Keratinocyte (primary cell): ENCODE measurements around the gene GGTLC2. TPM values are rescaled to one million over a fixed set of nuclear protein-coding genes. Genes with fewer than 3 reads are reported as not detected.

Experiments
- DNase-seq: peaks from one replicate; pipeline ENCODE4 v3.0.0-alpha.2; 2011; ENCODE audit warnings: low read depth, missing footprints, low spot score
- FAIRE-seq: peaks from 2 replicates; lab custom pipeline; 2011; peaks lifted over from hg19 to GRCh38; lab: Jason Lieb, UNC
- H2AFZ ChIP-seq: 2 replicates; pipeline ENCODE4 v1.6.0; 2012; ENCODE audit warnings: low read length, control low read depth, inconsistent platforms; ENCODE audit not compliant: control insufficient read depth
- H3K27ac ChIP-seq: 2 replicates; pipeline ENCODE4 v1.5.1; 2011; ENCODE audit warnings: low read length; ENCODE audit not compliant: control insufficient read depth, insufficient read depth
- H3K27me3 ChIP-seq: 3 replicates; pipeline ENCODE4 v1.6.0; 2011; ENCODE audit warnings: low read length; ENCODE audit not compliant: control insufficient read depth, insufficient read depth; ENCODE audit errors: extremely low read depth
- H3K36me3 ChIP-seq, 2 experiments: 2 replicates in 1 of 2; 3 replicates in 1 of 2; pipeline ENCODE4 v1.5.1; 2011; ENCODE audit warnings: low read length in 2 of 2, mild to moderate bottlenecking in 1 of 2; ENCODE audit not compliant: control insufficient read depth in 2 of 2, insufficient read depth in 2 of 2; ENCODE audit errors: extremely low read depth in 1 of 2
- H3K4me1 ChIP-seq: 3 replicates; pipeline ENCODE4 v1.5.1; 2011; ENCODE audit warnings: low read length; ENCODE audit not compliant: control insufficient read depth, insufficient read depth; ENCODE audit errors: extremely low read depth
- H3K4me2 ChIP-seq: 3 replicates; pipeline ENCODE4 v1.6.0; 2011; ENCODE audit warnings: low read depth, low read length; ENCODE audit not compliant: control insufficient read depth, insufficient read depth; ENCODE audit errors: extremely low read depth
- H3K4me3 ChIP-seq, 3 experiments: fragments of 200-600 bp in 1 of 3; sonication (generic) in 1 of 3; 2 replicates in 2 of 3; 3 replicates in 1 of 3; pipeline ENCODE4 v1.5.1; 2011 to 2016; ENCODE audit warnings: low read length in 3 of 3, mild to moderate bottlenecking in 3 of 3, control low read depth in 2 of 3, inconsistent platforms in 1 of 3, low read depth in 1 of 3, mixed read lengths in 1 of 3, mixed run types in 1 of 3, moderate library complexity in 1 of 3; ENCODE audit not compliant: control insufficient read depth in 2 of 3, insufficient read depth in 2 of 3; ENCODE audit errors: extremely low read depth in 1 of 3
- H3K79me2 ChIP-seq: 2 replicates; pipeline ENCODE4 v1.6.0; 2012; ENCODE audit warnings: low read length; ENCODE audit not compliant: control insufficient read depth, insufficient read depth
- H3K9ac ChIP-seq: 3 replicates; pipeline ENCODE4 v1.6.0; 2011; ENCODE audit warnings: low read length; ENCODE audit not compliant: control insufficient read depth, insufficient read depth; ENCODE audit errors: extremely low read depth
- H3K9me1 ChIP-seq: 3 replicates; pipeline ENCODE4 v1.6.0; 2011; ENCODE audit warnings: low read length; ENCODE audit not compliant: control insufficient read depth, insufficient read depth; ENCODE audit errors: extremely low read depth
- H3K9me3 ChIP-seq: 2 replicates; pipeline ENCODE4 v1.5.1; 2012; ENCODE audit warnings: low read depth, low read length; ENCODE audit not compliant: control insufficient read depth
- H4K20me1 ChIP-seq: 3 replicates; pipeline ENCODE4 v1.6.0; 2011; ENCODE audit warnings: low read length; ENCODE audit not compliant: control insufficient read depth, insufficient read depth; ENCODE audit errors: extremely low read depth
- EZH2 ChIP-seq: IDR thresholded peaks from one replicate; pipeline ENCODE4 v1.6.1; 2012; ENCODE audit warnings: inconsistent platforms, mild to moderate bottlenecking, low read length, moderate library complexity
- dilution Hi-C: fragments of 300-500 bp; cut with MboI; formaldehyde crosslinking; loops from one replicate; pipeline ENCODE4 v1.7.0; 2020; ENCODE audit warnings: low sequenced_read_pairs; ENCODE audit not compliant: extremely low pct_ligation_motif_present
- polyA plus RNA-seq, 5 experiments: library from polyadenylated mRNA; depleted of rRNA in 3 of 5; stranded (reverse) in 3 of 5; stranded (forward) in 1 of 5; unstranded in 1 of 5; fragments of >200 nt; gene quantifications; 1 replicate in 1 of 5; 2 replicates in 3 of 5; 3 replicates in 1 of 5; pipeline versions ENCODE4 v1.2.1 to v1.2.3, GENCODE V29; 2011 to 2012; ENCODE audit warnings: missing spikeins in 2 of 5, low read depth in 1 of 5, low replicate concordance in 1 of 5
- TF ChIP-seq, protein P1 (sequence below), 3 experiments: IDR thresholded peaks in 1 of 3; conservative IDR thresholded peaks in 1 of 3; optimal IDR thresholded peaks in 1 of 3; 2 replicates in 2 of 3; 3 replicates in 1 of 3; pipeline versions ENCODE3 to v1.5.1; 2011; ENCODE audit warnings: low read length in 3 of 3, mild to moderate bottlenecking in 3 of 3, moderate library complexity in 2 of 3, control low read depth in 1 of 3, inconsistent platforms in 1 of 3; ENCODE audit not compliant: insufficient read depth in 2 of 3; ENCODE audit errors: extremely low read depth in 1 of 3

GGTLC2 gene
- polyA plus RNA-seq, 1 donor (not counting 4 experiments of a cell fraction or from before 2014, with no cell fraction given) = not detected

DNA sequence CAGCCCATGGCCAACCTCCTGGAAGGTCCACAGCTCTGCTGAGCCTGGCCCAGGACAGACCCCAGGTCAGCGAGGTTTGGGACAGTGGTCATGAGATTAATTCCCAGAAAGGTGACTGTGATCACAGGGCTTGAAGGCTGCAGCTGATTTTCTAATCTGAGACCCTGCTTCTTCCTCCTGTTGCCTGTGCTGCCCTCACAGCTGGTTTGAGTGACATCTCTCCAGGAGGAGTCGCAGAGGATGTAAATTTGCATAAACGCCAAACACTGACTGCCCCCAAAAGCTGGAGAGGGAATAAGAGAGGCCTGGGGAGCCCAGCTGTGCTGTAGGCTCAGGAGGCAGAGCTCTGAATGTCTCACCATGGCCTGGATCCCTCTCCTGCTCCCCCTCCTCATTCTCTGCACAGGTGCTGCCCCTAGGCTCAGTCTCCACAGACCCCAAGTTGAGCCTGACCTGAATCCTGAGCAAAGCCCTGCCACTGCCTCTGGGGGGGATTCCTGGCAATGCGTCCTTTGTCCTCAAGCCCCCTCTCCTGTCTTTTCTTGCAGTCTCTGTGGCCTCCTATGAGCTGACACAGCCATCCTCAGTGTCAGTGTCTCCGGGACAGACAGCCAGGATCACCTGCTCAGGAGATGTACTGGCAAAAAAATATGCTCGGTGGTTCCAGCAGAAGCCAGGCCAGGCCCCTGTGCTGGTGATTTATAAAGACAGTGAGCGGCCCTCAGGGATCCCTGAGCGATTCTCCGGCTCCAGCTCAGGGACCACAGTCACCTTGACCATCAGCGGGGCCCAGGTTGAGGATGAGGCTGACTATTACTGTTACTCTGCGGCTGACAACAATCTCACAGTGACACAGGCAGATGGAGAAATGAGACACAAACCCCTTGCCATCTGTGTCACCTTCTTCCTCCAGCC is 23.8 kb downstream of the GGTLC2 start:
- dilution Hi-C loops = no loop called here
- H3K27ac ChIP-seq = no peak overlapping the region
- DNase-seq (no peak), FAIRE-seq (no peak)
- no peaks in the 10 kb centered on the region for H3K27me3 ChIP-seq
- H3K9ac ChIP-seq = no peak overlapping the region
- H4K20me1 ChIP-seq = no peaks in the 10 kb centered on the region
- no peaks in the 10 kb centered on the region for H3K9me1 ChIP-seq
- TF ChIP-seq EZH2 = no peak
- TF ChIP-seq, protein P1, sequence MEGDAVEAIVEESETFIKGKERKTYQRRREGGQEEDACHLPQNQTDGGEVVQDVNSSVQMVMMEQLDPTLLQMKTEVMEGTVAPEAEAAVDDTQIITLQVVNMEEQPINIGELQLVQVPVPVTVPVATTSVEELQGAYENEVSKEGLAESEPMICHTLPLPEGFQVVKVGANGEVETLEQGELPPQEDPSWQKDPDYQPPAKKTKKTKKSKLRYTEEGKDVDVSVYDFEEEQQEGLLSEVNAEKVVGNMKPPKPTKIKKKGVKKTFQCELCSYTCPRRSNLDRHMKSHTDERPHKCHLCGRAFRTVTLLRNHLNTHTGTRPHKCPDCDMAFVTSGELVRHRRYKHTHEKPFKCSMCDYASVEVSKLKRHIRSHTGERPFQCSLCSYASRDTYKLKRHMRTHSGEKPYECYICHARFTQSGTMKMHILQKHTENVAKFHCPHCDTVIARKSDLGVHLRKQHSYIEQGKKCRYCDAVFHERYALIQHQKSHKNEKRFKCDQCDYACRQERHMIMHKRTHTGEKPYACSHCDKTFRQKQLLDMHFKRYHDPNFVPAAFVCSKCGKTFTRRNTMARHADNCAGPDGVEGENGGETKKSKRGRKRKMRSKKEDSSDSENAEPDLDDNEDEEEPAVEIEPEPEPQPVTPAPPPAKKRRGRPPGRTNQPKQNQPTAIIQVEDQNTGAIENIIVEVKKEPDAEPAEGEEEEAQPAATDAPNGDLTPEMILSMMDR (optimal IDR thresholded peaks at IDR 0.05 in 1 of 3, IDR thresholded peaks at IDR 0.05 in 1 of 3, conservative IDR thresholded peaks at IDR 0.05 in 1 of 3; ENCODE audit: extremely low read depth in 1 of 3, insufficient read depth in 2 of 3, low read length in 3 of 3) = no peak
- no peak overlapping the region for H3K4me3 ChIP-seq
- H3K36me3 ChIP-seq = no peaks in the 10 kb centered on the region
- no peak overlapping the region for H3K4me2 ChIP-seq
- H2AFZ ChIP-seq = no peak overlapping the region
- no peaks in the 10 kb centered on the region for H3K9me3 ChIP-seq
- no peaks in the 10 kb centered on the region for H3K79me2 ChIP-seq
- H3K4me1 ChIP-seq = no peaks in the 10 kb centered on the region

DNA sequence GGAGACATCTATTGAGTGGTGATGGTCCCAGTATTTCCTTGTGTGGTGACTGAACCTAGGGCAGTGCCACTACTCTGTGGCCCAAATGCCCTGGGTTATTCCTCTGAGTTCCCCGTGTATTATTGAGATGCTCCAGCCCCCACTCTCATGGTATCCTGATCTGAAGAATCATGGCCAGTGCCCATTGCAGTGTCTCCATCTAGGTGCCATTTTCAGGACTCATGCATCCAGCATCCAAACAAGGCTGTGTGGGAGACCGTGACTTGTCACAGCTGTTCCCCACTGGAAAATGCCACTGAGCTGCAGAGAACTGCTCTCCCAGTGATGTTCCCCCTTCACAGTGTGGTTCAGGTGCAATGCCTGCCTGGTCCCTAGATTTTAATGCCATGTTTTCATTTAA is 24.7 kb downstream of the GGTLC2 start:
- dilution Hi-C loops = no loop called here
- H3K9me1 ChIP-seq = no peaks in the 10 kb centered on the region
- H3K9ac ChIP-seq = no peak overlapping the region
- FAIRE-seq (no peak), DNase-seq (no peak)
- H3K4me1 ChIP-seq = no peaks in the 10 kb centered on the region
- H3K4me2 ChIP-seq = no peak overlapping the region
- no peaks in the 10 kb centered on the region for H4K20me1 ChIP-seq
- no peak overlapping the region for H2AFZ ChIP-seq
- no peak overlapping the region for H3K27ac ChIP-seq
- H3K79me2 ChIP-seq = no peaks in the 10 kb centered on the region
- no peaks in the 10 kb centered on the region for H3K36me3 ChIP-seq
- H3K9me3 ChIP-seq = no peaks in the 10 kb centered on the region
- TF ChIP-seq, protein P1 (optimal IDR thresholded peaks at IDR 0.05 in 1 of 3, IDR thresholded peaks at IDR 0.05 in 1 of 3, conservative IDR thresholded peaks at IDR 0.05 in 1 of 3; ENCODE audit: extremely low read depth in 1 of 3, insufficient read depth in 2 of 3, low read length in 3 of 3) = no peak
- TF ChIP-seq EZH2 = no peak
- no peak overlapping the region for H3K4me3 ChIP-seq
- no peaks in the 10 kb centered on the region for H3K27me3 ChIP-seq
